Prostate gland (tissue), 2 donors: ENCODE measurements around the gene PTPN18.

Experiments
- POLR2A ChIP-seq: fragments of 450-650 bp; IDR thresholded peaks from one replicate; pipeline ENCODE4 v1.6.1; 2016; ENCODE audit warnings: antibody characterized with exemption, mild to moderate bottlenecking
- POLR2AphosphoS5 ChIP-seq: sonication (generic); formaldehyde crosslinking; IDR thresholded peaks from one replicate; pipeline ENCODE4 v1.6.1; 2017; ENCODE audit warnings: antibody characterized with exemption
- TF ChIP-seq, protein P1 (sequence below), 4 experiments: fragments of 200-600 bp in 2 of 4; fragments of 450-650 bp in 2 of 4; sonication (generic) in 2 of 4; IDR thresholded peaks; 1 replicate in 3 of 4; 2 replicates in 1 of 4; pipeline ENCODE4 v1.5.1; 2016 to 2019; ENCODE audit warnings: antibody characterized with exemption in 4 of 4, mild to moderate bottlenecking in 2 of 4, moderate library complexity in 2 of 4

- TF ChIP-seq, protein P1, sequence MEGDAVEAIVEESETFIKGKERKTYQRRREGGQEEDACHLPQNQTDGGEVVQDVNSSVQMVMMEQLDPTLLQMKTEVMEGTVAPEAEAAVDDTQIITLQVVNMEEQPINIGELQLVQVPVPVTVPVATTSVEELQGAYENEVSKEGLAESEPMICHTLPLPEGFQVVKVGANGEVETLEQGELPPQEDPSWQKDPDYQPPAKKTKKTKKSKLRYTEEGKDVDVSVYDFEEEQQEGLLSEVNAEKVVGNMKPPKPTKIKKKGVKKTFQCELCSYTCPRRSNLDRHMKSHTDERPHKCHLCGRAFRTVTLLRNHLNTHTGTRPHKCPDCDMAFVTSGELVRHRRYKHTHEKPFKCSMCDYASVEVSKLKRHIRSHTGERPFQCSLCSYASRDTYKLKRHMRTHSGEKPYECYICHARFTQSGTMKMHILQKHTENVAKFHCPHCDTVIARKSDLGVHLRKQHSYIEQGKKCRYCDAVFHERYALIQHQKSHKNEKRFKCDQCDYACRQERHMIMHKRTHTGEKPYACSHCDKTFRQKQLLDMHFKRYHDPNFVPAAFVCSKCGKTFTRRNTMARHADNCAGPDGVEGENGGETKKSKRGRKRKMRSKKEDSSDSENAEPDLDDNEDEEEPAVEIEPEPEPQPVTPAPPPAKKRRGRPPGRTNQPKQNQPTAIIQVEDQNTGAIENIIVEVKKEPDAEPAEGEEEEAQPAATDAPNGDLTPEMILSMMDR (IDR thresholded peaks at IDR 0.05) = no peak
- TF ChIP-seq POLR2A (no peak), POLR2AphosphoS5 (no peak)
Measured at GRCh38 chr2:130319536-130319935, 36.3 kb upstream of the PTPN18 start.
